ENCODE measurements around the gene NUP210L.

GRCh38 chr1:153957744-153958110 lies 197.1 kb downstream of the NUP210L start:
- TF ChIP-seq, protein P1, sequence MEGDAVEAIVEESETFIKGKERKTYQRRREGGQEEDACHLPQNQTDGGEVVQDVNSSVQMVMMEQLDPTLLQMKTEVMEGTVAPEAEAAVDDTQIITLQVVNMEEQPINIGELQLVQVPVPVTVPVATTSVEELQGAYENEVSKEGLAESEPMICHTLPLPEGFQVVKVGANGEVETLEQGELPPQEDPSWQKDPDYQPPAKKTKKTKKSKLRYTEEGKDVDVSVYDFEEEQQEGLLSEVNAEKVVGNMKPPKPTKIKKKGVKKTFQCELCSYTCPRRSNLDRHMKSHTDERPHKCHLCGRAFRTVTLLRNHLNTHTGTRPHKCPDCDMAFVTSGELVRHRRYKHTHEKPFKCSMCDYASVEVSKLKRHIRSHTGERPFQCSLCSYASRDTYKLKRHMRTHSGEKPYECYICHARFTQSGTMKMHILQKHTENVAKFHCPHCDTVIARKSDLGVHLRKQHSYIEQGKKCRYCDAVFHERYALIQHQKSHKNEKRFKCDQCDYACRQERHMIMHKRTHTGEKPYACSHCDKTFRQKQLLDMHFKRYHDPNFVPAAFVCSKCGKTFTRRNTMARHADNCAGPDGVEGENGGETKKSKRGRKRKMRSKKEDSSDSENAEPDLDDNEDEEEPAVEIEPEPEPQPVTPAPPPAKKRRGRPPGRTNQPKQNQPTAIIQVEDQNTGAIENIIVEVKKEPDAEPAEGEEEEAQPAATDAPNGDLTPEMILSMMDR (IDR thresholded peaks at IDR 0.05; ENCODE audit: insufficient read depth, low read length): no peak
- TF ChIP-seq SPI1 (IDR thresholded peaks at IDR 0.05; ENCODE audit: borderline replicate concordance, low read depth) (no peak), POLR2AphosphoS5 (IDR thresholded peaks at IDR 0.05; ENCODE audit: low read depth) (no peak), GABPA (IDR thresholded peaks at IDR 0.05; ENCODE audit: low read depth) (no peak; the same call in 1 of the 2 replicates)
- TF ChIP-seq, protein P2, sequence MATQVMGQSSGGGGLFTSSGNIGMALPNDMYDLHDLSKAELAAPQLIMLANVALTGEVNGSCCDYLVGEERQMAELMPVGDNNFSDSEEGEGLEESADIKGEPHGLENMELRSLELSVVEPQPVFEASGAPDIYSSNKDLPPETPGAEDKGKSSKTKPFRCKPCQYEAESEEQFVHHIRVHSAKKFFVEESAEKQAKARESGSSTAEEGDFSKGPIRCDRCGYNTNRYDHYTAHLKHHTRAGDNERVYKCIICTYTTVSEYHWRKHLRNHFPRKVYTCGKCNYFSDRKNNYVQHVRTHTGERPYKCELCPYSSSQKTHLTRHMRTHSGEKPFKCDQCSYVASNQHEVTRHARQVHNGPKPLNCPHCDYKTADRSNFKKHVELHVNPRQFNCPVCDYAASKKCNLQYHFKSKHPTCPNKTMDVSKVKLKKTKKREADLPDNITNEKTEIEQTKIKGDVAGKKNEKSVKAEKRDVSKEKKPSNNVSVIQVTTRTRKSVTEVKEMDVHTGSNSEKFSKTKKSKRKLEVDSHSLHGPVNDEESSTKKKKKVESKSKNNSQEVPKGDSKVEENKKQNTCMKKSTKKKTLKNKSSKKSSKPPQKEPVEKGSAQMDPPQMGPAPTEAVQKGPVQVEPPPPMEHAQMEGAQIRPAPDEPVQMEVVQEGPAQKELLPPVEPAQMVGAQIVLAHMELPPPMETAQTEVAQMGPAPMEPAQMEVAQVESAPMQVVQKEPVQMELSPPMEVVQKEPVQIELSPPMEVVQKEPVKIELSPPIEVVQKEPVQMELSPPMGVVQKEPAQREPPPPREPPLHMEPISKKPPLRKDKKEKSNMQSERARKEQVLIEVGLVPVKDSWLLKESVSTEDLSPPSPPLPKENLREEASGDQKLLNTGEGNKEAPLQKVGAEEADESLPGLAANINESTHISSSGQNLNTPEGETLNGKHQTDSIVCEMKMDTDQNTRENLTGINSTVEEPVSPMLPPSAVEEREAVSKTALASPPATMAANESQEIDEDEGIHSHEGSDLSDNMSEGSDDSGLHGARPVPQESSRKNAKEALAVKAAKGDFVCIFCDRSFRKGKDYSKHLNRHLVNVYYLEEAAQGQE (IDR thresholded peaks at IDR 0.05; ENCODE audit: insufficient replicate concordance, low read depth): no peak
